Measurements from ENCODE around the gene HDAC8. TPM values are rescaled to one million over a fixed set of nuclear protein-coding genes. Genes with fewer than 3 reads are reported as not detected.

HDAC8 gene
- polyA plus RNA-seq, 1 donor from 2014 or later: 54.0 TPM

- no peak overlapping the region for H3K9ac ChIP-seq (ENCODE audit: low read length)
- no peaks in the 10 kb centered on the region for H4K20me1 ChIP-seq (ENCODE audit: insufficient read depth)
- H3K4me2 ChIP-seq (ENCODE audit: low read length): no peak overlapping the region
- no peaks in the 10 kb centered on the region for H3K36me3 ChIP-seq (ENCODE audit: insufficient read depth, low read length)
- TF ChIP-seq RAD21 (conservative IDR thresholded peaks at IDR 0.05) (no peak), MXI1 (conservative IDR thresholded peaks at IDR 0.05; ENCODE audit: poor library complexity, severe bottlenecking) (no peak), TAF1 (IDR thresholded peaks at IDR 0.05; ENCODE audit: low read depth) (no peak), SMC3 (conservative IDR thresholded peaks at IDR 0.05; ENCODE audit: poor library complexity) (no peak), EP300 (conservative IDR thresholded peaks at IDR 0.05; ENCODE audit: poor library complexity, severe bottlenecking) (no peak), REST (IDR thresholded peaks at IDR 0.05; ENCODE audit: borderline replicate concordance) (no peak), EZH2 (IDR thresholded peaks at IDR 0.05; ENCODE audit: borderline replicate concordance, insufficient read depth, low read length, poor library complexity, severe bottlenecking) (no peak), CTCF (IDR thresholded peaks at IDR 0.05; ENCODE audit: poor library complexity, severe bottlenecking) (no peak), POLR2AphosphoS5 (IDR thresholded peaks at IDR 0.05) (no peak)
- H3K4me3 ChIP-seq (ENCODE audit: low read length): no peak overlapping the region
- no peak overlapping the region for H3K27ac ChIP-seq (ENCODE audit: low read length)
- no peaks in the 10 kb centered on the region for H3K9me2 ChIP-seq (ENCODE audit: insufficient read depth, low read length)
- H2AFZ ChIP-seq (ENCODE audit: low read depth, low read length): no peak overlapping the region
- H3F3A ChIP-seq (ENCODE audit: insufficient read depth, low read length, poor library complexity, severe bottlenecking): no peaks in the 10 kb centered on the region
- no peaks in the 10 kb centered on the region for H3K79me2 ChIP-seq (replicated peaks; ENCODE audit: insufficient read depth, low read length)
- H3K27me3 ChIP-seq (ENCODE audit: insufficient read depth, low read depth, low read length): no peaks in the 10 kb centered on the region
- H3K9me3 ChIP-seq (ENCODE audit: low read length): no peaks in the 10 kb centered on the region
These were observed 275.7 kb downstream of the HDAC8 start for GRCh38 chrX:72296991-72297390.

GRCh38 chrX:72295745-72296144 is 276.9 kb downstream of the HDAC8 start:
- H3K9me3 ChIP-seq (ENCODE audit: low read length): no peaks in the 10 kb centered on the region
- H3K9ac ChIP-seq (ENCODE audit: low read length): no peak overlapping the region
- no peaks in the 10 kb centered on the region for H3K27me3 ChIP-seq (ENCODE audit: insufficient read depth, low read depth, low read length)
- no peak overlapping the region for H2AFZ ChIP-seq (ENCODE audit: low read depth, low read length)
- H3K36me3 ChIP-seq (ENCODE audit: insufficient read depth, low read length): no peaks in the 10 kb centered on the region
- no peak overlapping the region for H3K27ac ChIP-seq (ENCODE audit: low read length)
- H3F3A ChIP-seq (ENCODE audit: insufficient read depth, low read length, poor library complexity, severe bottlenecking): no peaks in the 10 kb centered on the region
- TF ChIP-seq TAF1 (IDR thresholded peaks at IDR 0.05; ENCODE audit: low read depth): no peak
- TF ChIP-seq CTCF (IDR thresholded peaks at IDR 0.05; ENCODE audit: poor library complexity, severe bottlenecking): no peak
- no peak for TF ChIP-seq RAD21 (conservative IDR thresholded peaks at IDR 0.05)
- TF ChIP-seq EZH2 (IDR thresholded peaks at IDR 0.05; ENCODE audit: borderline replicate concordance, insufficient read depth, low read length, poor library complexity, severe bottlenecking): no peak
- no peak for TF ChIP-seq REST (IDR thresholded peaks at IDR 0.05; ENCODE audit: borderline replicate concordance)
- no peak for TF ChIP-seq MXI1 (conservative IDR thresholded peaks at IDR 0.05; ENCODE audit: poor library complexity, severe bottlenecking)
- TF ChIP-seq SMC3 (conservative IDR thresholded peaks at IDR 0.05; ENCODE audit: poor library complexity): no peak
- no peak overlapping the region for H3K4me3 ChIP-seq (ENCODE audit: low read length)
- H3K9me2 ChIP-seq (ENCODE audit: insufficient read depth, low read length): no peaks in the 10 kb centered on the region
- H3K4me2 ChIP-seq (ENCODE audit: low read length): no peak overlapping the region
- H3K79me2 ChIP-seq (replicated peaks; ENCODE audit: insufficient read depth, low read length): no peaks in the 10 kb centered on the region
- no peaks in the 10 kb centered on the region for H4K20me1 ChIP-seq (ENCODE audit: insufficient read depth)

All from neural cell (in vitro differentiated cells).